ENCODE measurements around the gene SLC35B2.

The SLC35B2 gene

GRCh38 chr6:44226368-44227147 lies 30.8 kb downstream of the SLC35B2 start:
- no peak overlapping the region for H3K4me2 ChIP-seq (ENCODE audit: low read depth, low read length)
- peaks cover 5% of the 10 kb centered on the region; the same call in 1 of the 2 replicates for H3F3A ChIP-seq (ENCODE audit: insufficient read depth, low read length)
- no peak overlapping the region for H3K4me3 ChIP-seq (ENCODE audit: low read length)
- no peaks in the 10 kb centered on the region for H3K27me3 ChIP-seq (replicated peaks; ENCODE audit: insufficient read depth, low read length)
- no peaks in the 10 kb centered on the region for H4K20me1 ChIP-seq (ENCODE audit: insufficient read depth, low read length)
- no peaks in the 10 kb centered on the region for H3K9me2 ChIP-seq (replicated peaks; ENCODE audit: insufficient read depth, low read length)
- no peaks in the 10 kb centered on the region for H3K36me3 ChIP-seq (replicated peaks; ENCODE audit: insufficient read depth, low read length)
- H3K9me3 ChIP-seq (replicated peaks; ENCODE audit: insufficient read depth, low read length) = no peaks in the 10 kb centered on the region
- no peak for DNase-seq
- no peak overlapping the region for H3K9ac ChIP-seq (ENCODE audit: low read length)
- peaks cover 17% of the 10 kb centered on the region for H3K4me1 ChIP-seq (ENCODE audit: low read length)
- no peak overlapping the region for H3K27ac ChIP-seq (ENCODE audit: low read length)
- H2AFZ ChIP-seq (ENCODE audit: low read length) = no peak overlapping the region
- no peak for TF ChIP-seq EZH2phosphoT487 (IDR thresholded peaks at IDR 0.05; ENCODE audit: low read length)
- TF ChIP-seq CTCF (IDR thresholded peaks at IDR 0.05; ENCODE audit: low read length) = no peak
- TF ChIP-seq EZH2 (optimal IDR thresholded peaks at IDR 0.05; ENCODE audit: low read depth, low read length) = no peak
- H3K79me2 ChIP-seq (ENCODE audit: low read length) = peaks cover 50% of the 10 kb centered on the region

DNA sequence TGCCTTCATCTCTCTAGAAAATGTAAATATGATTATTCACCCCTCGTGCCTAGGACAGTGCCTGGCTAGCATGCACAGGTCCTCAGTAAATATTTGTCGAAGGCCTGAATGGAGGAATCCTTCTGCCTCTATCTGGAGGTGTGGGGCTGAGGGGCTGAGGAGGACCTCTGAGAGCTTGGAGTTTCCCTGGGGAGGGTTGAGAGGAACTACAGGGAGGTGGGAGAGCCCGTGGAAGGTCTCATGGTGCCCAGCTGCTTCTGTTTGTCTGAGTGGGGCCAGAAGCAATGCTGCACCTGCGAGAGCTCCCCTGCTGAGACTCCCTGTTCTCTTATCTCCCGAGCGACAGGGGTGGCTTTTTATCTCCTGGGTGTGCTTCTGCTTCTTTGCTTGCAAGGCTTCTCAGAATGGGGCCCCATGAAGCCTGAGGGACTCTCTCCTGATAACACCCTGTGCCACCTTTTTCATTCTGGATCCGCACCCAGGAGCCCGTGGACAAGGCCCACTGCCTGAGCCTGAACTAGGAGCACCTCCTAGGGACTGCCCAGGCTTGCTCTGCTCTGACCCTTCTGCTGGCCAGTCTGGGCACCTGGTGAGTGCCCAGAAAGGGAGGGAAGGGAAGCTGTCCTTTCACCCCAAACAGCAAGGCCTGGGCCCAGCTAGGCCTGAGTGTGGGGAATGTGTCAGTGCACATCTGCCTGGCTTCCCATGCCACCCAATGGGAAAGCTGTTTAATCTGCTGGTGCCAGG lies 31.6 kb downstream of the SLC35B2 start:
- H3K4me1 ChIP-seq (ENCODE audit: low read length) = peaks cover 22% of the 10 kb centered on the region
- TF ChIP-seq EZH2phosphoT487 (IDR thresholded peaks at IDR 0.05; ENCODE audit: low read length) = no peak
- TF ChIP-seq CTCF (IDR thresholded peaks at IDR 0.05; ENCODE audit: low read length) = no peak
- TF ChIP-seq EZH2 (optimal IDR thresholded peaks at IDR 0.05; ENCODE audit: low read depth, low read length) = no peak
- no peak overlapping the region for H3K4me3 ChIP-seq (ENCODE audit: low read length)
- peaks cover 12% of the 10 kb centered on the region for H3F3A ChIP-seq (ENCODE audit: insufficient read depth, low read length)
- no peaks in the 10 kb centered on the region for H3K27me3 ChIP-seq (replicated peaks; ENCODE audit: insufficient read depth, low read length)
- no peak overlapping the region for H2AFZ ChIP-seq (ENCODE audit: low read length)
- no peaks in the 10 kb centered on the region for H4K20me1 ChIP-seq (ENCODE audit: insufficient read depth, low read length)
- no peak overlapping the region for H3K27ac ChIP-seq (ENCODE audit: low read length)
- no peak overlapping the region for H3K9ac ChIP-seq (ENCODE audit: low read length)
- no peak for DNase-seq
- H3K36me3 ChIP-seq (replicated peaks; ENCODE audit: insufficient read depth, low read length) = no peaks in the 10 kb centered on the region
- H3K79me2 ChIP-seq (ENCODE audit: low read length) = peaks cover 50% of the 10 kb centered on the region
- no peaks in the 10 kb centered on the region for H3K9me2 ChIP-seq (replicated peaks; ENCODE audit: insufficient read depth, low read length)
- no peak overlapping the region for H3K4me2 ChIP-seq (ENCODE audit: low read depth, low read length)
- no peaks in the 10 kb centered on the region for H3K9me3 ChIP-seq (replicated peaks; ENCODE audit: insufficient read depth, low read length)

DNA sequence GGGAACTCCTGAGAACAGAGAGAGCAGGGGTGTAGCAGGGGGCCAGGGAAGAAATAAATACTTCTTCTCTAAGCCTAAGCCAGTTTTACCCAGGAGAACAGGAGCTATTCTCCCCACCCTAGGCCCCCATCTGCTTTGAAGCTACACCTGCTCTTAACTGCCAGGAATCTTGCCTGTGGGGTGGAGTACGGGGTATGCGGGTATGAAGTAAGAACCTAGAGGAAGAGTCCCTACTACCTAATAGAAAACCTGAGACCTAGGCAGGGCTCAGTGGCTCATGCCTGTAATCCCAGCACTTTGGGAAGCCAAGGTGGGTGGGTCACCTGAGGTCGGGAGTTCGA lies 32.4 kb downstream of the SLC35B2 start:
- H3K27me3 ChIP-seq (replicated peaks; ENCODE audit: insufficient read depth, low read length) = no peaks in the 10 kb centered on the region
- no peak for TF ChIP-seq EZH2 (optimal IDR thresholded peaks at IDR 0.05; ENCODE audit: low read depth, low read length)
- TF ChIP-seq CTCF (IDR thresholded peaks at IDR 0.05; ENCODE audit: low read length) = no peak
- no peak for TF ChIP-seq EZH2phosphoT487 (IDR thresholded peaks at IDR 0.05; ENCODE audit: low read length)
- peak overlapping the region; percentile 75; the same call in 1 of the 2 replicates for H3K9ac ChIP-seq (ENCODE audit: low read length)
- H3K9me3 ChIP-seq (replicated peaks; ENCODE audit: insufficient read depth, low read length) = no peaks in the 10 kb centered on the region
- peaks cover 50% of the 10 kb centered on the region for H3K79me2 ChIP-seq (ENCODE audit: low read length)
- H3K9me2 ChIP-seq (replicated peaks; ENCODE audit: insufficient read depth, low read length) = no peaks in the 10 kb centered on the region
- H2AFZ ChIP-seq (ENCODE audit: low read length) = no peak overlapping the region
- no peaks in the 10 kb centered on the region for H4K20me1 ChIP-seq (ENCODE audit: insufficient read depth, low read length)
- peak overlapping the region; percentile 94; the same call in 1 of the 2 replicates for H3K4me2 ChIP-seq (ENCODE audit: low read depth, low read length)
- peaks cover 17% of the 10 kb centered on the region for H3F3A ChIP-seq (ENCODE audit: insufficient read depth, low read length)
- H3K4me1 ChIP-seq (ENCODE audit: low read length) = peaks cover 24% of the 10 kb centered on the region
- H3K36me3 ChIP-seq (replicated peaks; ENCODE audit: insufficient read depth, low read length) = no peaks in the 10 kb centered on the region
- no peak for DNase-seq
- H3K27ac ChIP-seq (ENCODE audit: low read length) = no peak overlapping the region
- peak overlapping the region; percentile 80; the same call in 1 of the 2 replicates for H3K4me3 ChIP-seq (ENCODE audit: low read length)
